Measurements from ENCODE around the gene RAB3C.
A peak's percentile ranks its signal among the peaks of the same experiment; 100 is the strongest.

The RAB3C gene

DNA sequence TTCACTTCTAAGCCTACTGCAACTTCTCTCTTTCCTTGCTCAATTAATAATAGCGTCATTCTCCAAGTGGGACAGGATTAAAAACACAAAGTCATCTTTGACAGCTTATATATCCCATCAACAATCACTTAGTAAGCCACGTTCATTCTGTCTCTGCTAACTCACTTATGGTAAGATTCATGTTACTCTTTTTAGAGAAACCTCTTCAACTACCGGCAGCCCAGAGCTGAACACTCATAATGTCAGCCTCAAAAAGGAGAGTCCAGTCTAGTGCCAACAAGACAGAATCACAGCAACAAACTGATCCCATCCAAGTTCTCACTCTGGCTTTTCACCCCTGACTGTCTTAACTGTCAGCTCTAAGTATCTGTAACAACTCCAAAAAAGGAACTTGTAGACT lies 196.0 kb downstream of the RAB3C start:
- DNase-seq: no peak

DNA sequence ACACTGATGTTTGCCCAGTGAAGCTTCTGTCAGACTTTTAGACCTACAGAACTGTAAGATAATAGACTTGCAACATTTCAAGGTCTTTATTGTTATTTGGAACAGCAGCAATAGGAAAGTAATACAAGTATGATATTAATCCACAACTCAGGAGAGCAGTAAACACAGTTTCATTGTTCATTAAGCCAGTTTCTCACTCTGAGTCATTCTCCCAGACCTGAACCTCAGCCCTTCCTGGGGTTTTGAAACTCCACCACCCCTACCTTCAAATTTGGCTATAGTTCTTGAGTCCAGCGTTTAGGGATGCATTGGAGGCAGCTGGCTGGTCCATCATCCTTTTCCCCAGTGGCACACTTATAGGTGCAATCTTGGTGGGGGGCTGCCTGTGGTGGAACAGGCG lies 203.2 kb downstream of the RAB3C start:
- no peak for DNase-seq

DNA sequence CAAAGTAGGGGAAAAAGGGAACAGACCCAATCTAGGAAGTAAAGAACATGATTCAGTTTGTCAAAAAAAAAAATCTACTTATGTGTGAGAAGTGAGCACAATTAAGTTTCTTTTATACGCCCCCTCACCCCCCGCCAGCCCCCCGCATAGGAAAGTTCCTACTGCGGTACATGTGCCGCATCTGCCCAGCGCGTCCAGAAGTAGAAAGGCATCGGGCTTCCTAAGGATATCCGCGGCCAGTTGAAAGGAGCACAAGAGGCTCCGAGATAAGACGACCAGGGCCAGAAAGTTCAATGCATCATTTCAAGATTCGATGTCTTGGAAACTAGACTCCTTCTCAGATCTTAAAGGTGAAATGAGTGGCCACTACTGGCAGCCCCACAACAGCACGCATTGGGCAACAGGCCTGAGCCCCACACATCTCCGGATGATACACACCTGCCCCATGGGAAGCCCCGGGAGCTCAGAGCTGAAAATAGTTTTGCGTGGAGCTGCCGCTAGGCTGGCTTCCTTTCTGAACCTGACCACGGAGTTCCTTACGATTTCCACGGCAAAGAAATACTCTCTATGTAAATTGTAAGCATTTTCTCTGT lies 203.9 kb downstream of the RAB3C start:
- DNase-seq: no peak

DNA sequence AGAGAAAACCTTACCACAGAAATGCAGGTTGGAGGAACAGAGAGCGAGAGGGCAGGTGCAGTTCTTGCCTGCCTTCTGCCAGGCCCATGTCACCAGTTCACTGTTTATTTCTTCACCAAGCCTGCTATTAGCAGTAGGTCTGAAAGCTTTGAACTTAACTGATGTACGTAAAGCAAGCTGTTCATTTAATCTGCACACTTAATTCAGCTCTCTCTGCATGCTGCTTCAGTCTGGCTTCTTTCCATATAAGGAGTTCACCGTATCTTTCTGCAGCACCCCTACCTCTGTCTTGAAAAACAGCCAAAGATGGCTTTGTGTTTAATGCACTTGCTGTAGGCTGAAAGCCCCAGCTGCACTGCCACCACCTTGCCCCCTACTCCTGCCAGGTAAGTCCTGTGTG lies 205.1 kb downstream of the RAB3C start:
- peak; percentile 31 for DNase-seq

DNA sequence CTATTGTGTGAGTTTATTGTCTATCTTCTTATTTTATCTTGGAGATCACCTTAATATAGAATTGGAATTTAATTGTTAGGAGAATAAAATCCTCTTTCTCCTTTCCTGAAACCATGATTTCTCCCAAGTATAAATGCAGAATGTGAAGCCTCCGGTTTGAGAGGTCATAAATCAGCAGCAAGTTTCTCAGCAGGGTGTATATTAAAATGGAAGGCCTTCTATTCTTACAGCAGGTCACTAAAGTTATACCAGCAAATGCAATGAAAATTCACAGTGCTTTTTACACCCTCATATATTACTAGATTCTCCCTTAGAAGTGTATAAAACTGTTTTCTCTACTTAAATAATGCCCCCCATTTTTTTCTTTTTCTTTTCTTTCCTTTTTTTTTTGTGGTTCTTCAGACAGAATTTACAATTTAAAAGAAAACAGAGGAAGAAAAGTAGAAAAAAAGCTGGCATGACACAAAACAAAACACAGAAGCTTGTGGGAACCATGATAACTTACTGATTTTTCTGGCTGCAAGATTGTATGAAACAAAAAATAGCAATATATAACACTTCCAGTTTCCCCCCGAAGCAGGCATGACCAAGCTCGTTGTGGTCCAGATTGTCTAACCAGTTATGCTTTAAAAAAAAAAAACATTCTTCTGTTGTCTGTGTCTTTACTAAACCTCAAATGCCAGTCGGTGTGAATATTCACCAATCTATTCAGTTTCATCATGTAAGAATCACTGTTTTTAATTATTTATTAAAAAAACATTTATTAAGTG lies 211.2 kb downstream of the RAB3C start:
- no peak for DNase-seq

DNA sequence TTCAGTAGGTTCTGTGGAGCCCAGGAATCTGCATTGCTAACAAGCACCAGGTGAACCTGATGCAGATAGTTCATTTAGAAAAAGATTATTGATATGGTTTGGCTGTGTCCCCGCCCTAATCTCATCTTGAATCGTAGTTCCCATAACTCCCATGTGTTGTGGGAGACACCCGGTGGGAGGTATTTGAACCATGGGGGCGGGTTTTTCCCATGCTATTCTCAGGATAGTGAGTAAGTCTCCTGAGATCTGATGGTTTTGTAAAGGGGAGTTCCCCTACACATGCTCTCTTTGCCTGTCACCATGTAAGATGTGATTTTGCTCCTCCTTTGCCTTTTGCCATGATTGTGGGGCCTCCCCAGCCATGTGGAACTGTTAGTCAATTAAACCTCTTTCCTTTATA lies 212.0 kb downstream of the RAB3C start:
- no peak for DNase-seq

DNA sequence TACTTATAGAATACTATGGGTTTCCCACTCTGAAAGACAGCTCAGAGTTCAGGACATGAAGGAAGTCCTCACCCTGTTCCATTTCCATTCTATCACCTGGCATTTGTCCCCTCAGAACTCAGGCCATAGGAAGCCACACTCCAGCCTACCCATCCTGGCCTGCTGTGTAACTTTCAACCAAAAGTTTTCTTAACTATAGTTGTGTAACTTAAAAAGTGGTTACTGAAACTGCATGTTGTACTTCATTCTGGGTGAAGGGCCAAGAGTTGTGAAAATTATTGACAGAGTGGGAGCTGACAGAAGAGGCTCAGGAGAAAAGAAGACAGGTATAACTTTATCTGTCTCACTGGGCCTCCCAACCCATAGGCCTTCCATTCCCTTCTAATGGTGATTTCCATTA lies 212.5 kb downstream of the RAB3C start:
- no peak for DNase-seq

DNA sequence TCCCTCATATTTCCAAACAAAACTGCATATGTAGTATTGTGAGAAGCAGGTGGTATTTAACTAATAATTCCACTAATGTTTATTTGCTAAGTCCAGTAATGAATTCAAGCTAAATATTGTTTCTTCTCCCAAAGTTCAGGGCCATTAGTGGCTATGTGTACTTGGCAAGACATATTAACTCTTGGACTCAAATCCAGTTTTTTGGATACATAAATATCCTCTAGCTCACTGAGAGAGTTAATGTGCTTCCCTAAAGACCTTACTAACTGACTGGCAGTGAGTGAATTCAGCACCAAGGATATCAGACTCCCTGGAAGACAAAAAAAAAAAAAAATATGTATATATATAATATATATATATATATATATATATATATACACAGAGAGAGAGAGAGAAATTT lies 214.1 kb downstream of the RAB3C start:
- no peak for DNase-seq

DNA sequence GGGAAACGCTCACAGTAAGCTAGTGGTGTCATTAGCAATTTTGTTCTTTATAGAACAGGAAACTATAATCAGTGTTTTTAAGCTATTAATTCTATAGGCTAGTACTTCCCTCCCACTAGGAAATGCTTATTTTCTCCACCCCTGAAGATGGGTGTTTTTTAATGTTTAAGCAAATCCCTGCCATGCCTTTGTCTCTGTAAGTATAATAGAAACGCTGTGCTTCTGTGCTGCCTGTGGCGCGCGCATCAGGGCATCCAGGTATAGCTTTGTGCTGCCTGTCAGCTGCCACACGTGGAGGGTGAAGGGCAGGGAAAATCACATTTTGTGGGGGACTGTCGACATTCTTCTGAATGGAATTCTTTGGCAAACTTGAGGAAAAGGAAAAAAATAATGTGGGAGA lies 217.5 kb downstream of the RAB3C start:
- no peak for DNase-seq

DNA sequence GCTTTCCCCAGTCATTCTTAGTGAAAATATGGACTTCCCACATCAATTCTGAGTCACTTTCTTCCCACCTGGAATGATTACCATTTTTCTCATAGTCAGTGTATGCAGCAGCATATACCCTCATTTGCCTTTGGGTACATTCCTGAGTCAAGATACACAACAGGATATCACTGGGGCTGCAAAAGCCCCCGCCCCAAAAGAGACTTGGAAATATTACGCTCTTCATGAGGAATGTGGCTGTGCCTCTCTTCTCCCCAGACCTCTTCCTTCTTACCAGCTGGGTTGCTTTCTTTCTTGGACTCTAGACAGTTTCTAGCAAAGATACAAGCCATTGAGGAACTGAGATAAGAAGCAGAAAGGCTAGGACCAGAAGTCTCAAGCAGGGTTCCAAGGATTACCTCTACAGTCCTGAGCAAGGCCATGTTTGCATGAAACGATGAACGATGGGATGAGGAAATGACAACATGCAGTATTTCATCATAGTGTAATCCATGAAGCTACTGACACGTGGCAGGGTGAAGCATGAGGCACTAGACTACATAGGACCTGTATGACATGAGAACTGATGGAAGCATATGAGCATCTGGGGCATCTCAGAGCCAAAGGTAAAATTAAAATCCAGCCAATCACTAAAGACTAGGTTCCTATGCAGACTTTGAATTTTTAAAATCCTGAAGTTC lies 218.1 kb downstream of the RAB3C start:
- no peak for DNase-seq

DNA sequence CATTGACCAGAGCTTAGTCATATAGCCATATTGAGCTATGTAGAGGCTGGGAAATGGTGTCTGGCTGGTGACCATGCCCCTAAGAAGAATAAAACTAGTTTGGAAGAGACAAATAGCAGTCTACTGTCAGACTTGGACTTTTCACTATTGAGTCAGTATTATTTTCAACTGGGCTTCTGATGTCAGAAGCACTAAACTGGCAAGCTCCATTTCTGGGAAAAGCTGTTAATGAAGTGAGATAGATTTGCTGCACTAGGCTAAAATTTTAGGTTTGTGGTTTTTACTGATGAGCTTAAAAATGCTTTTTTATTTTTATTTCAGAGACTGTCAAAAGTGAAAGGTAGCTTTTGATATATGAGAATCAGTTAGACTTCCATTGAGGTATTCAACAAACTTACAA lies 220.2 kb downstream of the RAB3C start:
- no peak for DNase-seq

DNA sequence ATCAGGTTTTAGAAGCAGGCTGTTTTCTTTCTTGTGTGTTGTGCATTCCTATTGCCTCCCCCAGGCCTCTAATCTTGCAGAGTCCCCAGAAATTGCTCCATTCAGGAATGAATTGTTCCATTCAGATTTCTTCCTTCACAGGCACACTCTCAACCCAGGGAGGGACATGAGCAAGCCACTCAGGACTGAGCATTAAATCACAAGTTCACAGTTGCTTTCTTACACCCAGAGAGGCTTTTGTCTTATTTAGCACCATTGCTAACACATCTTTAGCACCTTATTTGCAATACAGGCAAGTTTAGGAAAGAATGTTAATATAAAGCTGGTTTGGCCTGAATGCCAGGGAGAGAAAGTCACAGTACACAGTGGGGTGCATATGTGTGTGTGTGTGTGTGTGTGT lies 221.4 kb downstream of the RAB3C start:
- no peak for DNase-seq

DNA sequence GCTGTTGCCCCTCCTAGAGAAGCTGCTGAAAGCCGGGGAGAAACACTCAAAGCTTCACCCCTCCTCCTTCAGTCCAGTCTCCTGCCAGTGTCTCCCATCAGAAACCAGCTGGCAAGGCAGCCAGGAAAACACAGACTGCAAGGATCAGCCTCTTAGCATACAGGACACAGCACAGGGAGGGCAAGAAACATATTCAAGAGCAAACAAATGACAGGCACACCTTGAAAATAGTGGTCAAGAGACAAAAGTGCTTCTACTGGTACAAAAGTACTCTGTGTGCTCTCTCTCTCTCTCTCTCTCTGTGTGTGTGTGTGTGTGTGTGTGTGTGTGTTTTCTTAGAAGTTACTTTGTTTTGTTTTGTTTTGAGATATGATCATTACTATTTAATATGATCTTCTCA lies 227.2 kb downstream of the RAB3C start:
- DNase-seq: no peak

DNA sequence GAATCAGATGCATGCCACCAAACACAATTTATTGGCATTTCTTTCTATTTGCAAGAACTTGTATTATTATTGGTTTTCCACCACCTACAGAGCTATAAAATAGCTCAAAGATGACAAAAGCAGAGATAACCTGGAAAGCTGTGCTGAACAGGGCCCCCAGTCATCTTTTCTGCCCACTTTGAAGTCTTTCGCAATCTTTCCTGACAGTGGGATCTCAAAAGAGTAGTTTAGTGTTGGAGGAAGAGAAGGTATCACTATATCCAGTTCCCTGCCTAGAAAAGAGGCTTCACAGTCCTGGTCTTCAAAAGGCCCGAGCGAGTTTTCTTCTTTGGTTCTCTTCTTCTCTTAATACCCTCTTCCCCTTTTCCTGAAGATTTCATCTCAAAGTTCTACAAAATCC lies 231.0 kb downstream of the RAB3C start:
- no peak for DNase-seq

DNA sequence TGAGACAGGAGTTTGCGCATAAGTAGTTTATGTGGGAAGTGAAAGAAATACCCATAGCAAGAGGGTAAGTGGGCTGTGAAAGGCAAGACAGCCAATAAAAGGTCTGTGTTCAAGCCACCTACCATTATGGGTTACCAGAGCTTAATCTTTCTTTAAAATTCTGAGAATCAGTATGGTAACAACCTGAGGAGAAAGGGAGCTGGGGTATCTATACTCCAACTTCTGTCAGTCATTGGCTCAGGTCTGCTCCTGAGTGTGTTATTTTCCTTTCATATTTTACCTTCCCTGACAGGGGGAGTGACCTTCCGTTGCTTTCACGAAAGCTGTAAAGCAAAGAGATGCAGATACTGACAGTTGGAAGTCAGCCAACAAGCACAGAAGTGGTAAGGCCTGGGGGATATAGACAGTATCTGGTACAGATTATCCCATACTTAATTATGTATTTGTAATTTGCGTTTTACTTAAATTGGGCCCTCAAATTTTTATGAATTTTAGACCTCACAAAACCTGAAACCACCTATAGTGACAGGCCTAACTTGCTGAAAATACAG lies 233.4 kb downstream of the RAB3C start:
- DNase-seq: no peak

DNA sequence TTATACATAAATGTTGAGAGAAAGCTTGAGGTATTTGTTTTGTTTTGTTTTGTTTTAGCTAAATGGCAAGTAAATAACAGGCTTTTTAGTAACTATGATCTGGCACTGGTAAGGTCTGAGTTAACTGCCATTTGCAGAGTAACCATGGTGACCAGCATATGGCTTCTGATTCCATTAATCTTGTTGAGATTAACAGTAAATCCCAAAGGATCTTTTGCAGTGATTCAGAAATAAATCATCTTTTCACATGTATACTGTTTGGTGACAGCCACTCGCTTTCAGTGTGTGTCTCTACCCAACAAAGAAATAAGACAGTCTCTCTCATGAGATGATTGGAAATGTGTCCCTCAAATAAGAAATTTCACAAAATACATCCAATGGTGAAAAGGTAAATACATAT lies 235.6 kb downstream of the RAB3C start:
- DNase-seq: no peak

DNA sequence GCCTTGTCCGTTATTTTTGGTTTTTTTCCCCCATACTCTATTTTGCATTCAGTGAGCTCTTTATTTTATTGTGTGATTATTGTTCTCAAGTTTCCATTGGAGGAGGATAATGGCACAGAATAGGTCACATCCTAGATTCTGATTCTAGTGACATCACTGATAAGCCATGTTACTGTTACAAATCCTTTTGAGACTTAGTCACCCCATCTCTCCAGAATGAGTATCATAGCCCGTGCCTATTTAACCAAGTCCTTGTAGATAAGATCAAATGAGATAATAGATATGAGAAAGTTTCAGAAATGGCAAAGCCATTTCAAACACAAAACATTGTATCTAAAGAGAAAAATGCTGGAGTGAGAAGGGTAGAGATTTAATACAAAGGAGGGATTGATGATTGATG lies 242.6 kb downstream of the RAB3C start:
- no peak for DNase-seq

DNA sequence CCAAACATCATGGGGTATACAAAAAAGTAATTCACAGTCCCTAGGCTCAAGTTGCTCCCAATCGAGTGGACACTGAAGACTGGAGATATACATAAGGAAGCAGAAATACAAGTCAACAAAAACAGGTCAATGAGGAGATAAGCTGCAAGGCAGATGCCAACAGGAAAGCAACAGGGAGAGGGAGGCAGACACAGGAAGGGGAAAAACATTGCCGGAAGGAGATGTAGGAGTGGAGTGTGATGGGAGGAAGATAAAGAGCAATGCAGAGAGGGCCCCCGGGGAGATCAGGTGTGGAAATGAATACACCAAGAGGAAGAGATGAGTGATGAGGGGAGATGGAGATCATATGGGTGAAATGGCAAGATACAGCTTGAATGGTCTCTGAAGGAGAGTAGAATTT lies 243.0 kb downstream of the RAB3C start:
- DNase-seq: no peak

DNA sequence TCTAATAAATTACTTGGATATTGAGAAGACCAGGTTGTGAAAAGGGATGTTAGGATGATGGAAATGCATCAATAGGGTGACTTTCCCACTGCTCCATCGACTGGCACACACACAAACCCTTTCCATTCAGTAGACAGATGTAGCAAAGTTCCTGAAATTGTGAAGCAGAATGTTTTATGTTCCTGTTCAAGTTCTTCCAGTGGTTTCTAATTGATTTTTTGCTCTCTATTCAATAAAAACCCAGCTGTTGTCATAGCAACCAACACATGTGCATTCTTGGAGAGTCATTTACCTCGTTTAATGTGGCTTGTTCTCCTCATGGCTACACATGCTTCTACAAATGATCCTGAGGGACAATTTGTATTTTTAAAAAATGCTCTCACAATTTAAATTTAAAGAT lies 244.6 kb downstream of the RAB3C start:
- DNase-seq: no peak

DNA sequence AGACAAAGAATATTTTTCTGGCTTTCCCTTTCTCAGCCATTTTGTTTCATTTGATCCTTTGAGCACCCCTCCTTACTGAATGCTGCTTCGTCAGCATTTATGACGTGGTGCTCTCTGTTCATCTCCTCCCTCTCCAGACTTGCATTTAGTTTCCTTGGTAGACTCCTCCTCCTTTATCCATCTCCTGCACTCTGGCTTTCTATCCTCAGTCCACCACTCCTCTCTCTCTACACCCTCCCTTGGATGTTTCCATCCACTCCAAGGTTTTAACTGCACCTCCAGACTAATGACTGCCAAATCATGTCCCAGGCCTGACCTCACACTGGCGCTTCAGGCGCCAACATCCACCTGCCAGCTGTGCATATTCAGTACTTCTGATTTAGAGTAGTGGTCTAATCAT lies 245.4 kb downstream of the RAB3C start:
- DNase-seq: no peak

DNA sequence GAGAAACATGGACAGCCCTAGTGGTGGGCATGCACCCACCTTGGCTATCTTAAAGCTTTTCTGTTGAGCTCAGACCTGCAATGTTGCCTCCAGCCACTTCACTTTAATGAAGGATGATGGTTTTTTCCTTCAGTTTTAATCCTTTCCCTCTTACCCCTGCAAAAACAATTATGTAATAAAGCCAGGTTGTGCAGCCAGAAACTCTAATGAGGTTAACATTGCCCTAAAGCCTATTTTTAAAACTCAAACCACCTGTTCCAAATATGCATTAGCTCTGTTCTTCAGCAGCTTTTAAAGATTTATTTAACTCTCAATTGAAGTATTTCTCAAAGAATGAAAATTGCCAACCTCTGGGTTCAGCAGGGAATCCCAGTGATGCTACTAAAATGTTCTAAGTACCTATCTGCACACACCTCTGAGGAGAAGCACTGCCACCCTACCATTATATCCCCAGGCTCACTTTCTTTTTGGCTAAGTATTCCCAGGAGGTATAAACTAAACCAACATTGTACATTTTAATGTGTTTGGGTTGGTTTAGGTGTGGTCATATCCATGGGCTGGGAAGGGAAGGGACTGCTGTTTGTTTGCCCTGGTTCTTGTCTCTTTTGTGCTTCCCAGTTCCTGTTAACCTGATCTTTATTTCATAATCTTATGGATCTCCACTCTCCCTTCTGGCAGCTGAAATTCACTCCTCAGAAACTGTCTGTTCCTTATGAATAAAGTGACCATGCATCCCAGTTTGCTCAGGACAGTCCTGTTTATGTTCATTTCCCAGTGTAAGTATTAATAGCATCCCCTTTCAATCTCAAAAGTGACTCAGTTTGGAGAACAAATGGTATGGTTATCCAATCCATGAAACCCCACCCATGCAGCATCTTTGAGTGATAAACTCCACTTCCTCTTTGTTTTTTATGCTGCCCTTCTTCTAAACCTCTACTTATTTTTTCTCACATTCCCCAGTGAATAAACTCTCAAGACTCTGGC lies 251.7 kb downstream of the RAB3C start:
- no peak for DNase-seq

DNA sequence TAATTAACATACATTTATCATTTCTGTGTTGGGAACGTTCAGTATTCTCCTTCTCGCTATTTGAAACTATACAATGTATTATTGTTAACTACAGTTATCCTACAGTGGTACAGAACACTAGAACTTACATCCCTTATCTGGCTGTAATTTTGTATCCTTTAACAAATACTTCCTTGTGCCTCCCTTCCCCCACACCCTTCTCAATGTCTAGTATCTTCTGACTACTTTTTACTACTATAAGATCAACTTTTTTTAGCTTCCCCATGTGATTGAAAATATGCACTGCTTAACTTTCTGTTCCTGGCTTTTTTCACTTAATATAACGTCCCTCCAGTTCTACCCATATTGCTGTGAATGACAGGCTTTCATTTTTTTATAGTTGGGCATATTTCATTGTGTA lies 253.5 kb downstream of the RAB3C start:
- no peak for DNase-seq

DNA sequence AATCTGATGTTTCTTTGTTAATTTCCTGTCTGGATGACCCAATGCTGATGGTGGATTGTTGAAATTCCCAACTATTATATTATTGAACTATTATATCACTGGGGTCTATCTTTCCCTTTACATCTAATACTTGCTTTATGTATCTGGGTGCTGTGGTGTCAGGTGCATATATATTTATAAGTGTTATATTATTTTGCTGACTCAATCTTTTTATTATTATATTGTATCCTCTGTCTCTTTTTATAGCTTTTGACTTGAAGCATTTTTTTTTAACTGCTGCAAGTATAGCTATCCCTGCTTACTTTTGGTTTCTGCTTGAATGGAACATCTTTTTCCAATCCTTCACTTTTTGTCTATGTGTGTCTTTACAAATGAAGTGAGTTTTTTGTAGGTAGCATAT lies 255.9 kb downstream of the RAB3C start:
- DNase-seq: no peak
